ENCODE results near the gene XIAP.

GRCh38 chrX:123859846-123860838, at the start of gene XIAP:
- TF ChIP-seq CTCF (IDR thresholded peaks at IDR 0.05) = peak in 2 of 5 experiments; percentile 7 to 14
- TF ChIP-seq POLR2A (IDR thresholded peaks at IDR 0.05) = peak; percentile 82
- TF ChIP-seq EP300 (IDR thresholded peaks at IDR 0.05; ENCODE audit: low read depth) = no peak

Data from transverse colon (tissue), 3 donors.